Measurements from ENCODE around the gene PHF20. TPM values are rescaled to one million over a fixed set of nuclear protein-coding genes. Genes with fewer than 3 reads are reported as not detected.

The PHF20 gene
- total RNA-seq, 1 donor from 2014 or later, result 76.1 TPM

DNA sequence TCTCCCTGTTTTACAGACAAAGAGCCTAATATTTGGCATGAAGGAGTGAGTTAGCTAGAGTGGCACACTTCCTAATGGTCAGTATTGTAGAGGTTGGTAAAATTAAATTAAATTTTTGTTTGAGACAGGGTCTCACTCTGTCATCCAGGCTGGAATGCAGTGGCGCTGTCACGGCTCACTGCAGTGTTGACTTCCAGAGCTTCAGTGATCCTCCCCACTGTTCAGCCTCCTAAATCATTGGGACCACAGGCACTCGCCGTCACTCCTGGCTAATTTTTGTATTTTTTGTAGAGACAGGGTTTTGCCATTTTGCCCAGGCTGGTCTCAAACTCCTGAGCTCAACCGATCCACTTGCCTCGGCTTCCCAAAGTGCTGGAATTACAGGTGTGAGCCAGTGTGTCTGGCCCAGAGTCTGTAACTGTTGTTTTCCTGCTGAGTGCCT lies 111.5 kb downstream of the PHF20 start:
- peaks cover 5% of the 10 kb centered on the region for H3K36me3 Mint-ChIP-seq (ENCODE audit: unreplicated experiment)
- peaks cover 6% of the 10 kb centered on the region for H3K9me3 Mint-ChIP-seq (ENCODE audit: unreplicated experiment)
- TF ChIP-seq, protein P1, sequence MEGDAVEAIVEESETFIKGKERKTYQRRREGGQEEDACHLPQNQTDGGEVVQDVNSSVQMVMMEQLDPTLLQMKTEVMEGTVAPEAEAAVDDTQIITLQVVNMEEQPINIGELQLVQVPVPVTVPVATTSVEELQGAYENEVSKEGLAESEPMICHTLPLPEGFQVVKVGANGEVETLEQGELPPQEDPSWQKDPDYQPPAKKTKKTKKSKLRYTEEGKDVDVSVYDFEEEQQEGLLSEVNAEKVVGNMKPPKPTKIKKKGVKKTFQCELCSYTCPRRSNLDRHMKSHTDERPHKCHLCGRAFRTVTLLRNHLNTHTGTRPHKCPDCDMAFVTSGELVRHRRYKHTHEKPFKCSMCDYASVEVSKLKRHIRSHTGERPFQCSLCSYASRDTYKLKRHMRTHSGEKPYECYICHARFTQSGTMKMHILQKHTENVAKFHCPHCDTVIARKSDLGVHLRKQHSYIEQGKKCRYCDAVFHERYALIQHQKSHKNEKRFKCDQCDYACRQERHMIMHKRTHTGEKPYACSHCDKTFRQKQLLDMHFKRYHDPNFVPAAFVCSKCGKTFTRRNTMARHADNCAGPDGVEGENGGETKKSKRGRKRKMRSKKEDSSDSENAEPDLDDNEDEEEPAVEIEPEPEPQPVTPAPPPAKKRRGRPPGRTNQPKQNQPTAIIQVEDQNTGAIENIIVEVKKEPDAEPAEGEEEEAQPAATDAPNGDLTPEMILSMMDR (IDR thresholded peaks at IDR 0.05; ENCODE audit: partially characterized antibody, unreplicated experiment), result no peak
- no peak overlapping the region for H3K27ac Mint-ChIP-seq (ENCODE audit: unreplicated experiment)
- no peak overlapping the region for H3K4me3 Mint-ChIP-seq (ENCODE audit: unreplicated experiment)
- H3K27me3 Mint-ChIP-seq (ENCODE audit: unreplicated experiment), result peaks cover 7% of the 10 kb centered on the region
- DNase-seq, result no peak
- H3K4me1 Mint-ChIP-seq (ENCODE audit: low read depth, unreplicated experiment), result peaks cover 25% of the 10 kb centered on the region

DNA sequence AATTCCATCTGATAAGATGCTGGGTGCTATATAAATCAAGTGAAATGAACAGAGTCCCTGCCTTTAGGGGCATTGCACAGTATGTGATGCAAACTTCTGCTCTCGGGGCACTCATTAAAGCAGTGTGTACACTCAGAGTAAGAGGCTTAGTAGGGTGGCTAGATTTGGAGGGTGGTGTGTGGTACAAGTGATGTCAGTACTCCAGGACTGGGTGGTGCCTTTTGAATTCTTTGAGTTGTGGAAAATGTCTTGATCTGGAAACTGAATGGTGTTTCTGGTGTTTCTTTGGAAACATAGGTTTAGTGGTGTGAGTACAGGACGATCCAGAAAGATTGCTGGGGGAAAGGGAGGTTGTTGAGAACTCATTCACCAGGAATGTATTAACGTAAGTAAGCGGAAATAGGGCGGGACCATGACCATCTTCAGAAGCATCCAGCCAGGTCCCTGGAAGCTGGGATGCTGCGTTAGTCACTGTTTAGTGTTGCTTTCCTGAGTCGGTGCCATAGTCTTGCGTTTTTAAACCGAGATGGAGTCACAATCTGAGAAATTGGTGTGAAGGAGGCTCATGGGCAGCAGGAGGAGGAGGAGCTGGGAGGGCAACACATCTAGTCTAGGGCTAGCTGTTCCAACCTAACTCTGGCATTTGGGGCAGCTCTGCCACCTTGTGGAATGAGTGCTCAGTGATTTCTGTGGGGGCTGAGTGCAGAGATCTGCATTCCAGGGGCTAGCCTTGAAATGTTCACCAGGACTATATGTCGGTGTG lies 112.1 kb downstream of the PHF20 start:
- peaks cover 5% of the 10 kb centered on the region for H3K36me3 Mint-ChIP-seq (ENCODE audit: unreplicated experiment)
- H3K4me1 Mint-ChIP-seq (ENCODE audit: low read depth, unreplicated experiment), result peaks cover 28% of the 10 kb centered on the region
- H3K27me3 Mint-ChIP-seq (ENCODE audit: unreplicated experiment), result peaks cover 7% of the 10 kb centered on the region
- TF ChIP-seq, protein P1 (IDR thresholded peaks at IDR 0.05; ENCODE audit: partially characterized antibody, unreplicated experiment), result peak; percentile 35
- H3K4me3 Mint-ChIP-seq (ENCODE audit: unreplicated experiment), result peak overlapping the region; percentile 11
- H3K27ac Mint-ChIP-seq (ENCODE audit: unreplicated experiment), result peak overlapping the region; percentile 45
- peak; percentile 78 for DNase-seq
- peaks cover 6% of the 10 kb centered on the region for H3K9me3 Mint-ChIP-seq (ENCODE audit: unreplicated experiment)

DNA sequence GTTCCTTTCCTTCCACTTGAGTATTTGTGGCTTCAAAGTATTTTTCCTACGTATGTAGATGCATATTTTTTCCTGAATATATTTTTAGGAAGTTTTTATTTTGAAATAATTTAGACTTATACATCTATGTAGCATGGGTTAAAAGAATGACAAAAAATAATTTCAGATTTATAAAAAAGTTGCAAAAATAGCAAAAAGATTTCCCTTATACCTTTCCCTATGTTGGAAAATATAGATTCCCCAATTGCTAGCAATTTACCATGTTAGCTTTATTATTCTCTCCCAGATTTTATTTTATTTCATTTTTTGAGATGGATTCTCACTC lies 112.7 kb downstream of the PHF20 start:
- H3K27ac Mint-ChIP-seq (ENCODE audit: unreplicated experiment), result no peak overlapping the region
- no peak overlapping the region for H3K4me3 Mint-ChIP-seq (ENCODE audit: unreplicated experiment)
- DNase-seq, result no peak
- H3K36me3 Mint-ChIP-seq (ENCODE audit: unreplicated experiment), result peaks cover 5% of the 10 kb centered on the region
- H3K4me1 Mint-ChIP-seq (ENCODE audit: low read depth, unreplicated experiment), result peaks cover 28% of the 10 kb centered on the region
- TF ChIP-seq, protein P1 (IDR thresholded peaks at IDR 0.05; ENCODE audit: partially characterized antibody, unreplicated experiment), result no peak
- H3K9me3 Mint-ChIP-seq (ENCODE audit: unreplicated experiment), result peaks cover 6% of the 10 kb centered on the region
- peaks cover 7% of the 10 kb centered on the region for H3K27me3 Mint-ChIP-seq (ENCODE audit: unreplicated experiment)

DNA sequence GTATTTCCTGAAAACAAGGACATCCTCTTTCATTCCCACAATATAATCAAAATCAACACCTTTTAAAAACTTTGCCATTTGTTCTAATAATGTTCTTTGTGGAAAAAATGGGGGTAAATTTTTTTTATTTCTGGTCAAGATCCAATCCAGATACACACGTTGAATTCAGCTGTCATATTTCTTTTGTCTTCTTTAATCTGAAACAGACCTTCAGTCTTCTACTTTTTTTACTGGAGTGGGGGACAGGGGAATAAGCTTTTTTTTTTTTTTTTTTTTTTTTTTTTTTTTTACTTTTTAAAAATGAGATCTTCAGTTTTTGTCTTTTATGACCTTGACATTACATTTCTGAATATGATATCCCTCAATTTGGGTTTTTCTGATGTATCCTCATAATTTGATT lies 113.4 kb downstream of the PHF20 start:
- Mint-ChIP-seq H3K27me3 (ENCODE audit: unreplicated experiment) (peaks cover 5% of the 10 kb centered on the region), H3K27ac (ENCODE audit: unreplicated experiment) (no peak overlapping the region), H3K9me3 (ENCODE audit: unreplicated experiment) (peaks cover 6% of the 10 kb centered on the region), H3K4me1 (ENCODE audit: low read depth, unreplicated experiment) (peaks cover 24% of the 10 kb centered on the region), H3K4me3 (ENCODE audit: unreplicated experiment) (no peak overlapping the region), H3K36me3 (ENCODE audit: unreplicated experiment) (peaks cover 5% of the 10 kb centered on the region)
- TF ChIP-seq, protein P1 (IDR thresholded peaks at IDR 0.05; ENCODE audit: partially characterized antibody, unreplicated experiment), result no peak
- no peak for DNase-seq

DNA sequence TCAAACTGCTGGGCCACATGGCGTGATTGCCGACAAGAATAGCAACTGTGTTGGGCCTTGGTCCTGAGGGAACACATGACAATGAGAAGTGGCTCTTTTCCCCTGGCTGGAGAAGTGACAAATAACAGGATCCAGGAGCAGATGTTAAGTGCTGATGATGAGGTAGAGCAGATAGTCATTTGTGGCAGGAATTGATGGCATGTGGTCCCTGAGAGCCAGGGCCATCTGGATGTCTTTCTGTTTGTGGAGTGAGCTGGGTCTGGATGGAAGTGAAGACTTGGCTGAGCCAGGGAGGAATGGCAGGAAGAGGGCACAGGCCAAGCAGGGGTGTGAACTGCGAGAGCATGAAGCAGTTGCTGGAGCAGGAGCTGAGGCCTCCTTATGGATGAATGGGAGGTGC lies 114.7 kb downstream of the PHF20 start:
- H3K27me3 Mint-ChIP-seq (ENCODE audit: unreplicated experiment), result peaks cover 5% of the 10 kb centered on the region
- peak; percentile 62 for DNase-seq
- H3K36me3 Mint-ChIP-seq (ENCODE audit: unreplicated experiment), result peaks cover 5% of the 10 kb centered on the region
- H3K27ac Mint-ChIP-seq (ENCODE audit: unreplicated experiment), result peak overlapping the region; percentile 99
- TF ChIP-seq, protein P1 (IDR thresholded peaks at IDR 0.05; ENCODE audit: partially characterized antibody, unreplicated experiment), result no peak
- H3K9me3 Mint-ChIP-seq (ENCODE audit: unreplicated experiment), result peaks cover 6% of the 10 kb centered on the region
- peaks cover 24% of the 10 kb centered on the region for H3K4me1 Mint-ChIP-seq (ENCODE audit: low read depth, unreplicated experiment)
- H3K4me3 Mint-ChIP-seq (ENCODE audit: unreplicated experiment), result peak overlapping the region; percentile 79
